ENCODE data around the gene NARF. TPM values are rescaled to one million over a fixed set of nuclear protein-coding genes. Genes with fewer than 3 reads are reported as not detected.

NARF gene
- total and polyA plus RNA-seq, 2 experiments from 2014 or later, result 66.1 to 67.1 TPM

- TF ChIP-seq ZNF462 (CRISPR knock-in tag; IDR thresholded peaks at IDR 0.05) (no peak), POLR2AphosphoS5 (IDR thresholded peaks at IDR 0.05; ENCODE audit: low read depth) (no peak), ZNF114 (CRISPR knock-in tag; IDR thresholded peaks at IDR 0.05) (no peak), CREB1 (CRISPR knock-in tag; IDR thresholded peaks at IDR 0.05; ENCODE audit: low read depth) (no peak), REST (IDR thresholded peaks at IDR 0.05; ENCODE audit: unreplicated experiment) (no peak), EZH2 (IDR thresholded peaks at IDR 0.05; ENCODE audit: low read depth, unreplicated experiment) (no peak), EZH2phosphoT487 (IDR thresholded peaks at IDR 0.05; ENCODE audit: unreplicated experiment) (no peak), NANOG (IDR thresholded peaks at IDR 0.05; ENCODE audit: borderline replicate concordance) (no peak), STAT1 (IDR thresholded peaks at IDR 0.05; ENCODE audit: unreplicated experiment) (no peak), JUNB (IDR thresholded peaks at IDR 0.05; ENCODE audit: unreplicated experiment) (no peak)
These were observed 30.6 kb downstream of the NARF start (continued) for GRCh38 chr17:82489117-82489516.
